Endothelial cell of umbilical vein (primary cell): ENCODE data around the gene ALS2. TPM values are rescaled to one million over a fixed set of nuclear protein-coding genes. Genes with fewer than 3 reads are reported as not detected.

Experiments
- BruUV-seq: library from RNA; stranded (reverse); fragments of 400-500 nt; replicated peaks from 2 replicates; lab custom pipeline; 2021; lab: Mats Ljungman, UMichigan
- CTCF ChIA-PET: fragments of 300-600, 350-600 bp; sonication (Branson Sonifier 250); formaldehyde crosslinking; loops from one replicate; lab custom pipeline; 2021; ENCODE audit warnings: antibody characterized with exemption, inconsistent platforms; lab: Charles Lee
- POLR2A ChIA-PET: fragments of 300-600, 350-600 bp; sonication (Branson Sonifier 250); formaldehyde crosslinking; loops from one replicate; lab custom pipeline; 2021; ENCODE audit warnings: antibody characterized with exemption, inconsistent platforms; lab: Charles Lee
- DNase-seq: peaks from one replicate; pipeline ENCODE4 v3.0.0-alpha.2; 2011; ENCODE audit warnings: low read depth, low spot score
- FAIRE-seq: peaks from 2 replicates; lab custom pipeline; 2011; peaks lifted over from hg19 to GRCh38; lab: Jason Lieb, UNC
- H2AFZ ChIP-seq: 2 replicates; pipeline ENCODE4 v1.6.0; 2012; ENCODE audit warnings: low read depth, low read length, control low read depth, inconsistent platforms
- H3K27ac ChIP-seq: 2 replicates; pipeline ENCODE4 v1.5.1; 2011; ENCODE audit warnings: low read depth, mild to moderate bottlenecking, control low read depth, low read length, moderate library complexity; ENCODE audit not compliant: insufficient read depth
- H3K27me3 ChIP-seq, 2 experiments: 2 replicates each; pipeline versions ENCODE4 v1.6.0 to v1.6.1; 2011; ENCODE audit warnings: low read length in 2 of 2, mixed read lengths in 1 of 2; ENCODE audit not compliant: control insufficient read depth in 2 of 2, insufficient read depth in 2 of 2
- H3K36me3 ChIP-seq, 2 experiments: 2 replicates in 1 of 2; 3 replicates in 1 of 2; pipeline ENCODE4 v1.5.1; 2011; ENCODE audit warnings: low read length in 2 of 2, mild to moderate bottlenecking in 1 of 2, moderate library complexity in 1 of 2; ENCODE audit not compliant: control insufficient read depth in 2 of 2, insufficient read depth in 2 of 2; ENCODE audit errors: extremely low read depth in 1 of 2
- H3K4me1 ChIP-seq: 3 replicates; pipeline ENCODE4 v1.5.1; 2011; ENCODE audit warnings: mild to moderate bottlenecking, low read length; ENCODE audit not compliant: control insufficient read depth, insufficient read depth; ENCODE audit errors: extremely low read depth
- H3K4me2 ChIP-seq: 2 replicates; pipeline ENCODE4 v1.6.1; 2011; ENCODE audit warnings: low read length, control low read depth, mixed read lengths; ENCODE audit not compliant: insufficient read depth
- H3K4me3 ChIP-seq, 3 experiments: fragments of 200-600 bp in 1 of 3; sonication (generic), shearing (Covaris generic) in 1 of 3; replicated peaks in 1 of 3; 2 replicates each; pipeline ENCODE4 v1.5.1; 2011 to 2016; ENCODE audit warnings: control low read depth in 3 of 3, low read length in 3 of 3, mild to moderate bottlenecking in 2 of 3, inconsistent platforms in 1 of 3, low read depth in 1 of 3, moderate library complexity in 1 of 3; ENCODE audit not compliant: insufficient read depth in 1 of 3
- H3K79me2 ChIP-seq: 2 replicates; pipeline ENCODE4 v1.6.0; 2012; ENCODE audit warnings: low read length, inconsistent platforms; ENCODE audit not compliant: control insufficient read depth, insufficient read depth
- H3K9ac ChIP-seq: replicated peaks from 2 replicates; pipeline ENCODE3; 2011; ENCODE audit warnings: low read length, control low read depth; ENCODE audit not compliant: insufficient read depth; ENCODE audit errors: extremely low read depth
- H3K9me1 ChIP-seq: replicated peaks from 3 replicates; pipeline ENCODE4 v1.6.0; 2011; ENCODE audit warnings: mild to moderate bottlenecking, low read length; ENCODE audit not compliant: control insufficient read depth, insufficient read depth; ENCODE audit errors: extremely low read depth
- H3K9me3 ChIP-seq: replicated peaks from 2 replicates; pipeline ENCODE4 v1.5.1; 2012; ENCODE audit warnings: low read length, inconsistent platforms; ENCODE audit not compliant: control insufficient read depth, insufficient read depth
- H4K20me1 ChIP-seq: replicated peaks from 2 replicates; pipeline ENCODE3; 2011; ENCODE audit warnings: mild to moderate bottlenecking, low read length; ENCODE audit not compliant: control insufficient read depth, insufficient read depth; ENCODE audit errors: extremely low read depth
- CTCF ChIP-seq, 2 donors: IDR thresholded peaks; 1 replicate in 1 of 2; 2 replicates in 1 of 2; pipeline ENCODE4 v1.5.1; 2011; ENCODE audit warnings: low read length in 2 of 2, mild to moderate bottlenecking in 2 of 2, moderate library complexity in 2 of 2, control low read depth in 1 of 2, inconsistent platforms in 1 of 2, low read depth in 1 of 2; ENCODE audit not compliant: insufficient read depth in 1 of 2; ENCODE audit errors: extremely low read depth in 1 of 2
- EZH2 ChIP-seq: IDR thresholded peaks from 2 replicates; pipeline ENCODE4 v1.6.1; 2012; ENCODE audit warnings: borderline replicate concordance, low read depth, mild to moderate bottlenecking, moderate library complexity, low read length, inconsistent platforms; ENCODE audit not compliant: severe bottlenecking
- FOS ChIP-seq: IDR thresholded peaks from 2 replicates; pipeline ENCODE4 v1.6.1; 2011; ENCODE audit warnings: mild to moderate bottlenecking, low read length, moderate library complexity, borderline replicate concordance; ENCODE audit not compliant: insufficient read depth
- GATA2 ChIP-seq: IDR thresholded peaks from 2 replicates; pipeline ENCODE4 v1.7.0; 2011; ENCODE audit warnings: low read depth, mild to moderate bottlenecking, moderate library complexity, mixed read lengths, low read length; ENCODE audit not compliant: insufficient read length, insufficient read depth
- JUN ChIP-seq: IDR thresholded peaks from 2 replicates; pipeline ENCODE4 v1.6.1; 2011; ENCODE audit warnings: borderline replicate concordance, low read depth; ENCODE audit not compliant: insufficient read length, insufficient read depth
- MAX ChIP-seq: IDR thresholded peaks from 2 replicates; pipeline ENCODE4 v1.6.1; 2011; ENCODE audit not compliant: insufficient read depth, insufficient read length
- MYC ChIP-seq: IDR thresholded peaks from one replicate; pipeline ENCODE4 v1.6.1; 2011; ENCODE audit warnings: mild to moderate bottlenecking, low read depth, low read length
- POLR2A ChIP-seq: IDR thresholded peaks from 2 replicates; pipeline ENCODE4 v1.6.1; 2012; ENCODE audit warnings: low read depth, mild to moderate bottlenecking, control low read depth, low read length
- POLR2AphosphoS5 ChIP-seq: IDR thresholded peaks from 2 replicates; pipeline ENCODE4 v1.6.1; 2012; ENCODE audit warnings: low read depth, mild to moderate bottlenecking, control low read depth, low read length, moderate library complexity; ENCODE audit not compliant: insufficient read depth
- dilution Hi-C: fragments of 300-500 bp; cut with MboI; formaldehyde crosslinking; loops from one replicate; pipeline ENCODE4 v1.15.0; 2019; ENCODE audit warnings: low sequenced_read_pairs; ENCODE audit not compliant: extremely low pct_ligation_motif_present
- intact Hi-C: fragments of 100-400 bp; cut with micrococcal nuclease; formaldehyde crosslinking; loops from one replicate; pipeline ENCODE4 v1.10.0; 2022
- polyA plus RNA-seq, 4 experiments: library from polyadenylated mRNA; depleted of rRNA in 3 of 4; stranded (reverse) in 3 of 4; unstranded in 1 of 4; fragments of >200 nt; gene quantifications; 2 replicates each; pipeline versions ENCODE4 v1.2.1 to v1.2.3, GENCODE V29; 2011 to 2012; ENCODE audit warnings: missing spikeins in 1 of 4
- total RNA-seq: library from RNA; stranded (reverse); gene quantifications from 2 replicates; pipeline ENCODE4 v1.2.3, GENCODE V29; 2021

ALS2 gene
- total and polyA plus RNA-seq, 2 donors (not counting 3 experiments of a cell fraction or from before 2014, with no cell fraction given), result 13.1 to 36.1 TPM

- DNase-seq (no peak), FAIRE-seq (no peak)
- no TSS peak for BruUV-seq
- Histone ChIP-seq H3K27me3 (no peaks in the 10 kb centered on the region), H4K20me1 (no peaks in the 10 kb centered on the region), H2AFZ (no peak overlapping the region), H3K4me1 (no peaks in the 10 kb centered on the region), H3K9me3 (no peaks in the 10 kb centered on the region), H3K9ac (no peak overlapping the region), H3K79me2 (no peaks in the 10 kb centered on the region), H3K4me3 (no peak overlapping the region), H3K9me1 (no peaks in the 10 kb centered on the region), H3K27ac (no peak overlapping the region), H3K4me2 (no peak overlapping the region), H3K36me3 (peaks cover 9 to 10% of the 10 kb centered on the region in 2 experiments)
- intact Hi-C loops (no loop called here), dilution Hi-C loops (no loop called here)
- no peak for TF ChIP-seq MAX
- no peak for TF ChIP-seq JUN
- no peak for TF ChIP-seq POLR2AphosphoS5
- no peak for TF ChIP-seq FOS
- TF ChIP-seq GATA2, result no peak
- TF ChIP-seq EZH2, result no peak
- TF ChIP-seq CTCF (IDR thresholded peaks at IDR 0.05; ENCODE audit: extremely low read depth in 1 of 2, insufficient read depth in 1 of 2, low read depth in 1 of 2, low read length in 2 of 2), result no peak
- no peak for TF ChIP-seq POLR2A
- TF ChIP-seq MYC, result no peak
- CTCF ChIA-PET, result no interaction called here
- POLR2A ChIA-PET, result no interaction called here
Observed at GRCh38 chr2:201715459-201715858, 65.3 kb downstream of the ALS2 start.
